HG02763 (cell line): Measurements from ENCODE around the gene RAD18.

Experiments used
- ATAC-seq: cut with Tn5 transposase; IDR thresholded peaks from one replicate; pipeline ENCODE4 v1.9.1; 2021; ENCODE audit warnings: mild to moderate bottlenecking, moderate library complexity; ENCODE audit not compliant: unreplicated experiment

Gene RAD18

GRCh38 chr3:8839607-8840325 is 123.5 kb downstream of the RAD18 start:
- no peak for ATAC-seq

DNA sequence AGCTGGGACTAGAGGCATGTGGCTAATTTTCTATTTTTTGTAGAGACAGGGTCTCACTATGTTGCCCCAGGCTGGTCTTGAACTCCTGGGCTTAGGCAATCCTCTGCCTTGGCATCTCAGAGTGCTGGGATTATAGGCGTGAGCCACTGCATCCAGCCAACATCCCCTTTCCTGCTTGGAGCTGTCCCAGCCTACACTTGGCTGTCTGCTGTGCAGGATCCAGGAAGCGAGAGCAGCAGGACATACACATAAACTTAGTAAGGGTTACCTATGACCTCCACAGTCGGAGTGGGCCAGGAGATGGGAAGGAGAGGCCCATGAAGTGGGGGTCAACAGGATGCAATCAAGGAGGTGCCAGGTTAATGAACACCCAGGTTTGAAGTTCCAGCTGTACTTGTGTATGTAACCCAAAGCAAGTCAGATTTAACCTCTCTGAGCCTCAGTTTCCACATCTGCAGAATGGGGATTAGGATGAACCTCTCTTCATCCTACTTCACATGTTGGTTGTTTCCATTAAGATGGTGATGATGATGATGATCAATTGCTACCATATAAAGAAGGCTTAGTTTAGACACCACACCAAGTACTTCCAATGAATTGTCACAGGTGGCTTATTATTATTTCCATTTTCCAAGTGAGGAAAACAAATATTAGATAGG is 124.4 kb downstream of the RAD18 start:
- no peak for ATAC-seq

GRCh38 chr3:8838234-8838633 is 125.0 kb downstream of the RAD18 start:
- no peak for ATAC-seq

DNA sequence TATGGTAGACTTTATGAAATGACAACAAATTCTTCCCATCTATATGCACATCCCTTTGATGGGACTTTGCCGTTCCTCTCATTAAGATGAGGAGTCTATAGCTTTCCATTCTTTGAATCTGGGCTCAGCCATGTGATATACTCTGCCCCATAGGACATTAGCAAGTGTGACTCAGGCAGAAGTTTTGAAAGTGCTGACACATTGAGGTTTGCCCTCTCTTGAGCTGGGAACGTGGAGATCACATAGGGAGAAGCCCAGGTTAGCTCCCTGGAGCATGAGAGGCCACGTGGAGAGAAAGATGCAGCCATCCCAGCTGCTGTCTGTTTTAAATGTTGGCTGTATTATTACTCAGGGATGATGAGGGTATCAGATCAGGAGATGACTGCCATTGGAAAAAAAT is 126.1 kb downstream of the RAD18 start:
- no peak for ATAC-seq

- no peak for ATAC-seq
Measured at GRCh38 chr3:8836096-8836495, 127.2 kb downstream of the RAD18 start.

DNA sequence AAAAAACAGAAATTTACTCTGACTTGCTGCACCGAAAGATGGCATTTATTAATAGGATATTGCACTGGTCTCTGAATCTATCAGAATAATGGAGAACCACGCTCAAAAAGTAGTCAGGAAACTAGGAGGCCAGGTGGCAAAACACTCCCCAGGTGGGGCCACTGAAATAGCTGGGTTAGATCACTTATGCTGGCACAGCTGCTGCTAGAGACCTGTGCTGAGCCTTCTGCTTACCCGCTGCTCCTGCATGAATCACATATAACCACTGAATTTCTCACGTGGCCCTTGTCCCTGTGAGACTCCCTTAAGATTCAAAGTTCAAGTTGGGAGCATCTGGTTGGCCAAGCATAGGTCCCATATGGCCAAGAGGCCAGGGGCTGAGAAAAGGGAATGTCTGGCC is 127.9 kb downstream of the RAD18 start:
- ATAC-seq, result no peak

DNA sequence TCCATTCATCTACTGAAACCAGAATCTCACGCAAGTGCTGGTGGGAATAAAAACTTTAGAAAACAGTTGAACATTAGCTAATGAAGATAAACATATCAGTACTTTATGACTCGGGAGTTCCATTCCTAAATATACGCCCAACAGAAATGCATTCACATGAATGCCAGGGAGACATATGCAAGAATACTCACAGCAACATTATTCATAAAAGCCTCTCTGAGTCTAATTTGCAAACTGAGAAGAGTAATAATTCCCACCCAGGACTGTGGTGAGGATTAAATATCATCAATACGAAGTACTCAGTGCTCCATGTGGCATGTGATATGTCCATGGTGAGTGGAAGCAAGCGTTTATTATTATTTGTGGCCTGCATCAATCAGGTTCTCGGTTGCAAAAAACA is 128.3 kb downstream of the RAD18 start:
- ATAC-seq, result no peak

DNA sequence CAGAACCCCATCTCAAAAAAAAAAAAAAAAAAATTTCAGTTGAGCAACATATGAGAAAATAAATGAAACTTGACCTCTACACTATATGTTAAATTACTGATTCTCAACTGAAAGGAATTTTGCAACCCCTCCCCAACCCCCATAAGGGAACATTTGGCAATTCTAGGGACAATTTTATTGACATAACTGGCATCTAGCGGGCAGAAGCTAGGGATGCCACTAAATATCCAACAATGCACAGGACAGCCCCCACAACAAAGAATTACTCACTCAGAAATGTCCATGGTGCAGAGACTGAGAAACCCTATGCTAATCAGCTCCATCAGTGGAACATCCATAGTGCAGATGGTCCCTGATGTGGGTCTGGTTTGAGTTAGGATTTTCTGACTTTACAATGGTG is 135.6 kb downstream of the RAD18 start:
- no peak for ATAC-seq
